ENCODE measurements around the gene RBMS3. TPM values are rescaled to one million over a fixed set of nuclear protein-coding genes. Genes with fewer than 3 reads are reported as not detected.

Gene RBMS3
- total RNA-seq, 1 experiment from 2014 or later: 7.4 TPM

DNA sequence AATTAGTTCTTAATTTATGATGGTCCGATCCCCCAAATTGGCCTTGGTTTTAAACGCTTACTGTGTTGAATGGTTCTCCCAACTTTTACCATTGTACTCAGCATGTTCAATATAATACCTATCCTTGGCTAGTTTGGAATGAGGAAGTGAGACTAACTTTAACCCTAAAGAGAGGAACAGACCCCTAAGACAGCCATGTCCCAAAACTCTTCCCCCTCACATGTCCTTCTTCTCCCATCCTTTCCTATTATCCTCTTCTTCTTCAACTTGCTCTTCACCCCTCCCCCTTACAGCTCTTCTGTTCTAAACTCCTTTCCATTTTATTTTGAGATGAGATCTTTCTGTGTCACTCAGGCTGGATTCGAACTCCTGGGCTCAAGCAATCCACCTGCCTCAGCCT is 116.5 kb downstream of the RBMS3 start:
- H3K4me3 Mint-ChIP-seq (ENCODE audit: unreplicated experiment): no peak overlapping the region
- H3K36me3 Mint-ChIP-seq (ENCODE audit: insufficient read depth, unreplicated experiment): no peaks in the 10 kb centered on the region
- Histone ChIP-seq H3K4me1 (0 out of 2 replicates have a peak, but pooled peaks cover 4% of the 10 kb centered on the region), H3K27me3 (replicated peaks; ENCODE audit: control insufficient read depth, insufficient read depth, low read length) (no peaks in the 10 kb centered on the region), H3K4me3 (ENCODE audit: low read depth, low read length) (no peak overlapping the region), H3K36me3 (ENCODE audit: control insufficient read depth, insufficient read depth, low read length) (no peaks in the 10 kb centered on the region), H3K9me3 (no peaks in the 10 kb centered on the region)
- H3K27ac Mint-ChIP-seq (ENCODE audit: unreplicated experiment): no peak overlapping the region
- H3K4me1 Mint-ChIP-seq (ENCODE audit: low read depth, unreplicated experiment): no peaks in the 10 kb centered on the region
- ChIA-PET POLR2A (no interaction called here), CTCF (no interaction called here)
- BruUV-seq (replicated peaks): no TSS peak
- no peak for DNase-seq
- intact Hi-C loops (cut with micrococcal nuclease; ENCODE audit: unreplicated experiment): no loop called here
- no peaks in the 10 kb centered on the region for H3K27me3 Mint-ChIP-seq (ENCODE audit: insufficient read depth, unreplicated experiment)
- H3K9me3 Mint-ChIP-seq (ENCODE audit: unreplicated experiment): peaks cover 21% of the 10 kb centered on the region
- TF ChIP-seq, protein P1, sequence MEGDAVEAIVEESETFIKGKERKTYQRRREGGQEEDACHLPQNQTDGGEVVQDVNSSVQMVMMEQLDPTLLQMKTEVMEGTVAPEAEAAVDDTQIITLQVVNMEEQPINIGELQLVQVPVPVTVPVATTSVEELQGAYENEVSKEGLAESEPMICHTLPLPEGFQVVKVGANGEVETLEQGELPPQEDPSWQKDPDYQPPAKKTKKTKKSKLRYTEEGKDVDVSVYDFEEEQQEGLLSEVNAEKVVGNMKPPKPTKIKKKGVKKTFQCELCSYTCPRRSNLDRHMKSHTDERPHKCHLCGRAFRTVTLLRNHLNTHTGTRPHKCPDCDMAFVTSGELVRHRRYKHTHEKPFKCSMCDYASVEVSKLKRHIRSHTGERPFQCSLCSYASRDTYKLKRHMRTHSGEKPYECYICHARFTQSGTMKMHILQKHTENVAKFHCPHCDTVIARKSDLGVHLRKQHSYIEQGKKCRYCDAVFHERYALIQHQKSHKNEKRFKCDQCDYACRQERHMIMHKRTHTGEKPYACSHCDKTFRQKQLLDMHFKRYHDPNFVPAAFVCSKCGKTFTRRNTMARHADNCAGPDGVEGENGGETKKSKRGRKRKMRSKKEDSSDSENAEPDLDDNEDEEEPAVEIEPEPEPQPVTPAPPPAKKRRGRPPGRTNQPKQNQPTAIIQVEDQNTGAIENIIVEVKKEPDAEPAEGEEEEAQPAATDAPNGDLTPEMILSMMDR (IDR thresholded peaks at IDR 0.05; ENCODE audit: insufficient read depth in 1 of 2, low read depth in 1 of 2, low read length in 1 of 2, severe bottlenecking in 1 of 2, unreplicated experiment in 1 of 2): no peak

DNA sequence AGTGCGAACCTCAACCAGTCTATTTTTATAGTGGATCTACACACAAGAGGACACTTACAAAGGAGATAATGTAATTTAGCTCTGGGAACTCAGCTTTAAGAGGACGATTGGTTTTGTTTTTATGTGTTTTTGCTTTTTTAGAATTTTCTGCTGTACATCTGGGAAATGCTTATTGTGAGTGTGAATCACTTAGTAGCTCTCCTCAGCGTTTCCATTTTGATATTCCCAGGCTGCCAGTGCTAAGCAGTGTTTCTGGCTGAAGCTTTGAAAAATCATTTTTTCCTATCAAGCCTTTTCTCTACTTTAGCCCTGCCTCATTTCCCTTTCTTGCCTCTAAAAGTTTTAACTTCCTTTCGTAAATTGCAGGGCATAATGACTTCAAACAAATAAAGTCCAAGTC is 117.9 kb downstream of the RBMS3 start:
- Mint-ChIP-seq H3K4me1 (ENCODE audit: low read depth, unreplicated experiment) (no peaks in the 10 kb centered on the region), H3K4me3 (ENCODE audit: unreplicated experiment) (no peak overlapping the region), H3K27me3 (ENCODE audit: insufficient read depth, unreplicated experiment) (no peaks in the 10 kb centered on the region), H3K36me3 (ENCODE audit: insufficient read depth, unreplicated experiment) (no peaks in the 10 kb centered on the region), H3K27ac (ENCODE audit: unreplicated experiment) (no peak overlapping the region), H3K9me3 (ENCODE audit: unreplicated experiment) (peaks cover 15% of the 10 kb centered on the region)
- no peaks in the 10 kb centered on the region for H3K9me3 ChIP-seq
- no peak overlapping the region for H3K4me3 ChIP-seq (ENCODE audit: low read depth, low read length)
- DNase-seq: no peak
- H3K4me1 ChIP-seq: 0 out of 2 replicates have a peak, but pooled peaks cover 4% of the 10 kb centered on the region
- ChIA-PET CTCF (no interaction called here), POLR2A (no interaction called here)
- no peaks in the 10 kb centered on the region for H3K27me3 ChIP-seq (replicated peaks; ENCODE audit: control insufficient read depth, insufficient read depth, low read length)
- intact Hi-C loops (cut with micrococcal nuclease; ENCODE audit: unreplicated experiment): no loop called here
- H3K36me3 ChIP-seq (ENCODE audit: control insufficient read depth, insufficient read depth, low read length): no peaks in the 10 kb centered on the region
- TF ChIP-seq, protein P1 (IDR thresholded peaks at IDR 0.05; ENCODE audit: insufficient read depth in 1 of 2, low read depth in 1 of 2, low read length in 1 of 2, severe bottlenecking in 1 of 2, unreplicated experiment in 1 of 2): no peak
- no TSS peak for BruUV-seq (replicated peaks)

DNA sequence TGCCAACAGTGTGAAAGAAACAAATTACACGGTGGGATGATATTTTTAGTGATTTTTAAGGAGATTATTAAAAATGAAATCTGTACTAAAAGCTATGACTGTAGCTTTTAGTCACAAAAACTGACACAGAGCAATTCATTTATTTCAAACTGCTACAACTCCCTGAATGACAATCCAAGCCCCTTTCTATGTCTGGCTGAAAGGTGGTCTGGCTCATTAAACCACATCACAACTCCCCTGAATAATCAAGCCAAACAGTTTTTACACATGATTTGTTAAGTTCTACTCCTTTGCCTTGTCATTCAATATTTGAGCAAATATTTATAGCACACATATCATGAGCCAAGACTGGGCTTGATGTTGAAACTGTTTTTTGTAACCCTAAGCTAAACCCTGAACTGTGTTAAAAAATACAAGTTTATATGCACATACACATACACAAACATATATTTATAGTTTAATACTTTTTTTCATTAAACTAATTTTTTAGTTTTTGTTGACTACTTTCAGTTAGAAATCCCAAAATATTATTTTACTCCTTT is 125.5 kb downstream of the RBMS3 start:
- TF ChIP-seq, protein P1 (IDR thresholded peaks at IDR 0.05; ENCODE audit: insufficient read depth in 1 of 2, low read depth in 1 of 2, low read length in 1 of 2, severe bottlenecking in 1 of 2, unreplicated experiment in 1 of 2): no peak
- H3K4me3 Mint-ChIP-seq (ENCODE audit: unreplicated experiment): no peak overlapping the region
- no peak overlapping the region for H3K4me3 ChIP-seq (ENCODE audit: low read depth, low read length)
- no peaks in the 10 kb centered on the region for H3K27me3 Mint-ChIP-seq (ENCODE audit: insufficient read depth, unreplicated experiment)
- H3K36me3 ChIP-seq (ENCODE audit: control insufficient read depth, insufficient read depth, low read length): no peaks in the 10 kb centered on the region
- intact Hi-C loops (cut with micrococcal nuclease; ENCODE audit: unreplicated experiment): no loop called here
- H3K9me3 ChIP-seq: no peaks in the 10 kb centered on the region
- no TSS peak for BruUV-seq (replicated peaks)
- no peaks in the 10 kb centered on the region for H3K4me1 Mint-ChIP-seq (ENCODE audit: low read depth, unreplicated experiment)
- POLR2A ChIA-PET: no interaction called here
- no peaks in the 10 kb centered on the region for H3K36me3 Mint-ChIP-seq (ENCODE audit: insufficient read depth, unreplicated experiment)
- no peak for DNase-seq
- no peaks in the 10 kb centered on the region for H3K9me3 Mint-ChIP-seq (ENCODE audit: unreplicated experiment)
- no peak overlapping the region for H3K27ac Mint-ChIP-seq (ENCODE audit: unreplicated experiment)
- CTCF ChIA-PET: no interaction called here
- H3K27me3 ChIP-seq (replicated peaks; ENCODE audit: control insufficient read depth, insufficient read depth, low read length): no peaks in the 10 kb centered on the region
- 0 out of 2 replicates have a peak, but pooled peaks cover 4% of the 10 kb centered on the region for H3K4me1 ChIP-seq

Measured in Caco-2 (cell line).